ENCODE measurements around the gene PTPRN.
"Not testable (repeated sequence)": the region's sequence is repeated elsewhere in the genome, so short reads cannot be mapped to it uniquely, and the experiment has no call there.

PTPRN gene

DNA sequence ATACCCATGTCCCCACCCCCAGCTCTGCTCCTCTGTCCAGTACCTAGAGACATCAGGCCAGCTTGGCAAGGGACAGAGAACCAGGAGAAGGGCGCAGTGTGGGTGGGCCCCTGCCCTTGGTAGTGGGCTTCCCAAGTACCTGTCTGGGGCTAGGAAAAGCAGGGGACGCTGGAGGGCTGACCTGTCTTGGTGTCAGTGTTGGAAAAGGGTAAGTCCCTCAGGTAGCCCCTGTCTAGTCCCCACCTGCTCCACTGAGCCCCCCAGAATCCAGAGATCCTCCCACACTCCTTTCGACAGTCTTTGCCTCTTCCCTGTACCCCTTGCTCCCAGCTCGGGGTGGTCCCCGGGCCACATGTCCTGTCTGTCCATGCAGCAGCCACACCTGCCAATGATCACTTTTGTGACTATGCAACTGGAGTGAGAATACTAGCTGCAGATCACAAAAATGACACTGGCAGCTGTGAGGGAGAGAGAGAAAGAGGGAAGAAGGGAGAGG lies 15.4 kb downstream of the PTPRN start:
- peak overlapping the region; percentile 84 for H3K4me3 ChIP-seq (ENCODE audit: low read depth, low read length)
- H3K36me3 ChIP-seq (ENCODE audit: control insufficient read depth, insufficient read depth, low read length) = no peaks in the 10 kb centered on the region
- H3K9me3 ChIP-seq (ENCODE audit: control insufficient read depth, insufficient read depth, low read depth, low read length) = no peaks in the 10 kb centered on the region
- peaks cover 20% of the 10 kb centered on the region for H3K27me3 ChIP-seq (ENCODE audit: control insufficient read depth, insufficient read depth, low read length)
- no peak overlapping the region for H3K27ac ChIP-seq (ENCODE audit: low read depth, low read length)
- no peak overlapping the region for H3K9ac ChIP-seq (ENCODE audit: low read length)
- peaks cover 5% of the 10 kb centered on the region for H3K4me1 ChIP-seq (ENCODE audit: control insufficient read depth, insufficient read depth, low read length)

DNA sequence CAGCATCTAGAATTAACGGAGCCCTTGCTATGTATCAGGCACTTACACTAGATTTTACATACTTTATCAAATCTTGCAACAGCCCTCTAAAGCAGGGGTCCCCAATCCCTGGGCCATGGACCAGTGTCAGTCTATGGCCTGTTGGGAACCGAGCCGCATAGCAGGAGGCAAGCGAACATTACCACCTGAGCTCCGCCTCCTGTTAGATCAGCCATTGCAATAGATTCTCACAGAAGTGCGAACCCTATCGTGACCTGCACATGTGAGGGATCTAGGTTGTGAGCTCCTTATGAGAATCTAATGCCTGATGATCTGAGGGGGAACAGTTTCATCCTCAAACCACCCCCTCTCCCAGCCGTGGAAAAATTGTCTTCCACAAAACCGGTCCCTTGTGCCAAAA lies 16.6 kb downstream of the PTPRN start:
- no peak overlapping the region for H3K27ac ChIP-seq (ENCODE audit: low read depth, low read length)
- no peak overlapping the region for H3K4me3 ChIP-seq (ENCODE audit: low read depth, low read length)
- H3K27me3 ChIP-seq (ENCODE audit: control insufficient read depth, insufficient read depth, low read length) = peaks cover 20% of the 10 kb centered on the region
- no peak overlapping the region for H3K9ac ChIP-seq (ENCODE audit: low read length)
- H3K9me3 ChIP-seq (ENCODE audit: control insufficient read depth, insufficient read depth, low read depth, low read length) = no peaks in the 10 kb centered on the region
- H3K4me1 ChIP-seq (ENCODE audit: control insufficient read depth, insufficient read depth, low read length) = peaks cover 5% of the 10 kb centered on the region; the same call in 1 of the 2 replicates
- no peaks in the 10 kb centered on the region for H3K36me3 ChIP-seq (ENCODE audit: control insufficient read depth, insufficient read depth, low read length)

DNA sequence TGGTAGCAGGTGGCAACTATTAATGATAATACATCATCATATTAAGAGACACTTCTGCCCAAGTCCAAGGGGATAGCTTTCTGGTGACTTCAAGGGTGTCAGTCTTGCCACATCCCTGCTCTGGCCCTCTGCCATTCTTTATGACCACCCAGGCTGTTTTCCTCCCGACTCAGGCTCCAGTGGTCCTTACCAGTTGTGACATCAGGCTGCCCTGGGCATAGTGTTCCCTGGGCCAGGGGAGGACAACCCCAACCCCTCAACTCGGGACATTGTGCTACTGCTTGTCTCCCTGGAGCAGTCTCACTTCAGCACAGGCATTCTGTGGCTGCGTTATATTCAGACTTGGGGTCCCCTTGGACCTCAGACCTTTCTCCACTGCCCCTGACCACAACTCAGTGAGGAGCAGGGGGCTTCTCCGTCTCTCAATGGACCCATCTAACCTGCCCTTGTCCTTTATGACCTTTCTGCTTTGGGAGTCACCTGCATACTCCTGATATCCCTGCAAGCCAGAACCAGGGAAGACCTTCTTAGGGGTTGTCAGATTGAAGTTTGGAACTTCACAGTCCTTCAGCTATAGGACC lies 17.2 kb downstream of the PTPRN start:
- H3K9ac ChIP-seq (ENCODE audit: low read length) = no peak overlapping the region
- peaks cover 20% of the 10 kb centered on the region for H3K27me3 ChIP-seq (ENCODE audit: control insufficient read depth, insufficient read depth, low read length)
- no peaks in the 10 kb centered on the region for H3K36me3 ChIP-seq (ENCODE audit: control insufficient read depth, insufficient read depth, low read length)
- H3K4me3 ChIP-seq (ENCODE audit: low read depth, low read length) = no peak overlapping the region
- H3K4me1 ChIP-seq (ENCODE audit: control insufficient read depth, insufficient read depth, low read length) = peaks cover 5% of the 10 kb centered on the region; the same call in 1 of the 2 replicates
- H3K27ac ChIP-seq (ENCODE audit: low read depth, low read length) = no peak overlapping the region
- H3K9me3 ChIP-seq (ENCODE audit: control insufficient read depth, insufficient read depth, low read depth, low read length) = no peaks in the 10 kb centered on the region

DNA sequence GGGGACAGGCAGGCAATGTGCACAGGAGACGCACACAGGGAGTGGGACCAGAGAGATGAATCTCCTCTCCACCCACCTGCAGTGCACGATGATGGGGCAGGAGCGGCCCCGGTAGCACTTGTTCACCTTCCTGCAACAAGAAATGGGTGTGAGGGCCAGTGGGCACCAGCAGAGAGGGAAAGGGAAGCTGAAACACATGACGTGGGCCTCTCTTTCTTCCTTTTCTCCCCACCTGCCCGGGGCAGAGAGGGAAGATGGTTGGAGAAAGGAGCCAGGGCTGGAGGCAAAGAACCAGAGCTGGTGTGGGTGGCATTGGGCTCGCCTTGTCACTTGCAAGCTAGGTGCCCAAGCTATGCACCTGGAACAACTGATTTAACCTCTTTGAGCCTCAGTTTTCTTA lies 17.8 kb downstream of the PTPRN start:
- H3K4me3 ChIP-seq (ENCODE audit: low read depth, low read length) = no peak overlapping the region
- no peak overlapping the region for H3K9ac ChIP-seq (ENCODE audit: low read length)
- H3K27me3 ChIP-seq (ENCODE audit: control insufficient read depth, insufficient read depth, low read length) = peaks cover 20% of the 10 kb centered on the region
- H3K36me3 ChIP-seq (ENCODE audit: control insufficient read depth, insufficient read depth, low read length) = no peaks in the 10 kb centered on the region
- no peaks in the 10 kb centered on the region for H3K9me3 ChIP-seq (ENCODE audit: control insufficient read depth, insufficient read depth, low read depth, low read length)
- H3K4me1 ChIP-seq (ENCODE audit: control insufficient read depth, insufficient read depth, low read length) = peaks cover 9% of the 10 kb centered on the region
- no peak overlapping the region for H3K27ac ChIP-seq (ENCODE audit: low read depth, low read length)

DNA sequence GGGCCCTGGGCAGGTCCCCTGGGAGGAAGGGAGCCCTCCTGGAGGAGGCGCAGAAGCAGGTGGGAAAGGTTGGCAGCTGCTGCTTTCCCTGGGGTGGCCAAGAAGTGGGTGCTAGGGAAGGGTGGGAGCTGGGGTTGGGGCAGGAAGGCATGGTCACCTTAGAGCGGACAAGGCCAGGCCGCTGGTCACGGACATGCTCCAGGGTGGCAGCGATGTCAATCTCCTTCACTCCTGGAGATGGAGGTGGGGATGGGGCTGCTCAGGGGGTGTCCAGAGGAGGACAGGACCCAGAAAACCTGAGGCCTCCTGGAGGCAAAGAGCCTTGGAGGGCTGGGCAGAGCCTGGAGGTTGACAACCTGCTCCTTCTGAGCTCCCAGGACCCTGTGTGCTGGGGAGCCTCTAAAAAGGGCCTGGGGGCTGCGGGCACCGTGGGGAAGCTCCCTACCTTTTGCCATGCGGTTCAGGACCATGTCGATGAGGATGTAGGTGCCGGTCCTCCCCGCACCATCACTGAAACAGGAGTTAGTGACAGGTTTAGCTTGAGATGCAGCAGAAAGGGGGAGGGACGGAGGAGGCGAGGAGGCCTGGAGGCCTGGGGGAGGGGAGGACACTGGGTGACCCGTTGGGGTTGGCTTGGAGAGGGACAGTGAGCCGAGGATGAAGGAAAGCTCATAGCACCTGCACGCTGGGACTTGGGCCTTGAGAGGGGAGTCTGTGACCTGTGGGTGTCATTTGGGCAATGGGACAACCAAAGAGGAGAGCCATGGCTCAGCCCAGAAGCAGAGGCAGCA lies 18.6 kb downstream of the PTPRN start:
- H3K27me3 ChIP-seq (ENCODE audit: control insufficient read depth, insufficient read depth, low read length) = peaks cover 13% of the 10 kb centered on the region
- H3K9ac ChIP-seq (ENCODE audit: low read length) = no peak overlapping the region
- H3K9me3 ChIP-seq (ENCODE audit: control insufficient read depth, insufficient read depth, low read depth, low read length) = no peaks in the 10 kb centered on the region
- peaks cover 14% of the 10 kb centered on the region for H3K4me1 ChIP-seq (ENCODE audit: control insufficient read depth, insufficient read depth, low read length)
- H3K27ac ChIP-seq (ENCODE audit: low read depth, low read length) = no peak overlapping the region
- no peak overlapping the region for H3K4me3 ChIP-seq (ENCODE audit: low read depth, low read length)
- no peaks in the 10 kb centered on the region for H3K36me3 ChIP-seq (ENCODE audit: control insufficient read depth, insufficient read depth, low read length)

DNA sequence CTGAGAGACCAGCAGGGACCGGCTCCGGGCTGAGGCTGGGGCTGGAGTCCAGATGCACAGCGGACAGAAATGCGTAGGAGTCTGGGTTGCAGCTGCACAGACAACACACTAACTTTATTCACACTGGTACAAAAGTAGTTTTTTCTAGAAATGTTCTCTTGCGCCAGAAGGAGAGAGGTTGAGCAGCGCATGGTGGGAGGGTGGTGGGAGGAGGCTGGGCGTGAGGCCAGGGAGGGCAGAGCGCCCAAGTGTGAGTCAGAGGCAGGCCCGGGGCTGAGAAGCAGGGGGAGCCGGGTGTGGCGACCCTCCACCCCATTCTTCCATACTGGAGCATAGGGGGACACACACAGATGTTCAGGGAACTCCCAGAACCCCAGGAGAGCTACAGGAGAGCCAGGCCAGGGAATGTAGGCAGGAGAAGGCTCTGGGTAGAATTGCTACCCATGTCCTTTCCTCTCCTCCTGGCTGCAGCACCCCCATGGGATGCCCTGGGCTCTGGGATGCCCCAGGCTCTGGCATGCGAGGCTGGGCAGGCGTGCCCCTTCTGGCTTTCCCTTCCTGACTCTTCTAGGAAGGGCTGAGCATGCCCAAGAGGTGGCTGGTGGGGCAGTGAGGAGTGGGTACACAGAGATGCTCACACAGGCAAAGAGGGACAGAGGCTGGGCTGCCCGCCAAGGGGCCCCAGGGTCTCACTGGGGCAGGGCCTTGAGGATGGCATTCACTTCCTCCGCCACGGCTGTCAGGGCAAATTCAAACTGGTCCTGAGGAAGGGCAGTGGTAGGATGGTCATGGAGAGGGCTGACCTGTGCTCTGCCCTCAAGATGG lies 19.5 kb downstream of the PTPRN start:
- peaks cover 16% of the 10 kb centered on the region for H3K4me1 ChIP-seq (ENCODE audit: control insufficient read depth, insufficient read depth, low read length)
- H3K27ac ChIP-seq (ENCODE audit: low read depth, low read length) = no peak overlapping the region

DNA sequence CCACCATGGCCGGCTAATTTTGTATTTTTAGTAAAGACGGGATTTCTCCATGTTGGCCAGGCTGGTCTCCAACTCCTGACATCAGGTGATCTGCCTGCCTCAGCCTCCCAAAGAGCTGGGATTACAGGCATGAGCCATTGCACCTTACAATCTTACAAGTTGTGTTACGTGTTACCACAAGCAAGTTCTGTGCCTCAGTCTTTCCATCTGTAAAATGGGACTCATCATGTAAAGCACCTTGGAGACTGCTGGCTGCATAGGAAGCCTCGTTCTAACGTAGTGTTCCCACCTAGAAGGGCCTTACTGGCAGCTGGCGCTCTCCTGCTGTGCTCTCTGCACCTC lies 20.0 kb downstream of the PTPRN start:
- H3K4me3 ChIP-seq (ENCODE audit: low read depth, low read length) = no peak overlapping the region
- H3K27ac ChIP-seq (ENCODE audit: low read depth, low read length) = no peak overlapping the region
- H3K9ac ChIP-seq (ENCODE audit: low read length) = no peak overlapping the region
- H3K9me3 ChIP-seq (ENCODE audit: control insufficient read depth, insufficient read depth, low read depth, low read length) = no peaks in the 10 kb centered on the region
- H3K36me3 ChIP-seq (ENCODE audit: control insufficient read depth, insufficient read depth, low read length) = peaks cover 8% of the 10 kb centered on the region
- H3K27me3 ChIP-seq (ENCODE audit: control insufficient read depth, insufficient read depth, low read length) = peaks cover 6% of the 10 kb centered on the region; the same call in 1 of the 2 replicates
- peaks cover 15% of the 10 kb centered on the region for H3K4me1 ChIP-seq (ENCODE audit: control insufficient read depth, insufficient read depth, low read length)

More for the DNA sequence above, 19.5 kb downstream of the PTPRN start:
- Histone ChIP-seq H3K36me3 (ENCODE audit: control insufficient read depth, insufficient read depth, low read length) (peaks cover 3% of the 10 kb centered on the region; the same call in 1 of the 2 replicates), H3K4me3 (ENCODE audit: low read depth, low read length) (no peak overlapping the region), H3K9ac (ENCODE audit: low read length) (no peak overlapping the region), H3K27me3 (ENCODE audit: control insufficient read depth, insufficient read depth, low read length) (peaks cover 7% of the 10 kb centered on the region; the same call in 1 of the 2 replicates), H3K9me3 (ENCODE audit: control insufficient read depth, insufficient read depth, low read depth, low read length) (no peaks in the 10 kb centered on the region)

DNA sequence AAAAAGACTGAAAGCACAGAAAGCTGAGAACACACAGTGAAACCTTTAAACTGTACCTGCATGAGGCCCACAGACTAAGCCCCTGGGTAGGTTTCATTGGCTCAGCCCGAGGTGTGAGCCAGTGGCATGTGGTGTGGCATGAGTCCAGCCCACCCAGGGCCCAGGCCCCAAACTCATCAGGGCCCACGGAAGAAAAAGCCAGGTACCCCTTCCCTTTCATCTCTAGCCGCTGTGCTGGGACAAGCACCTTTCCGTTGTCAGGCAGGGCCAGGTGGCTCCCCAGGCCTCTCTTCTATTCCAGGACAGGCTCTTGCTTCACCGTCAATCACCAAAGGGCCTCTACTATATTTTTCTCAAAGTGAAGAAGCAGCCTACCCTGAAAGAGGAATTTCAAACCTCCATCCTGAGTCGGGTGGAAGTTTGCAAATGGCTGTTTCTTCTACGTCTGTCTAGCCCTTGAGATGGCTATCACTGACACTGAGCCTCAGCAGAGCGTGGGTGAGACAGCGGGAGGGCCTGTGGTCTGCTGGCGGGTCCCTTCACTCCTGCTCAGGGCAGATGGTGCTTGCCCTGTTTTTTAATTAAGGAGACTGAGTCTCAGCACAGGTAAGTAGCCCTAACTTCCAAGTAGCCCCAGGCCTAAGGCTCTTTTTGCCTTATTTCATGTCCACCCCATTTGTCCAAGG lies 21.5 kb downstream of the PTPRN start:
- no peaks in the 10 kb centered on the region for H3K9me3 ChIP-seq (ENCODE audit: control insufficient read depth, insufficient read depth, low read depth, low read length)
- peaks cover 11% of the 10 kb centered on the region for H3K4me1 ChIP-seq (ENCODE audit: control insufficient read depth, insufficient read depth, low read length)
- no peak overlapping the region for H3K4me3 ChIP-seq (ENCODE audit: low read depth, low read length)
- H3K9ac ChIP-seq (ENCODE audit: low read length) = no peak overlapping the region
- H3K27ac ChIP-seq (ENCODE audit: low read depth, low read length) = no peak overlapping the region
- H3K36me3 ChIP-seq (ENCODE audit: control insufficient read depth, insufficient read depth, low read length) = peaks cover 15% of the 10 kb centered on the region
- H3K27me3 ChIP-seq (ENCODE audit: control insufficient read depth, insufficient read depth, low read length) = no peaks in the 10 kb centered on the region

DNA sequence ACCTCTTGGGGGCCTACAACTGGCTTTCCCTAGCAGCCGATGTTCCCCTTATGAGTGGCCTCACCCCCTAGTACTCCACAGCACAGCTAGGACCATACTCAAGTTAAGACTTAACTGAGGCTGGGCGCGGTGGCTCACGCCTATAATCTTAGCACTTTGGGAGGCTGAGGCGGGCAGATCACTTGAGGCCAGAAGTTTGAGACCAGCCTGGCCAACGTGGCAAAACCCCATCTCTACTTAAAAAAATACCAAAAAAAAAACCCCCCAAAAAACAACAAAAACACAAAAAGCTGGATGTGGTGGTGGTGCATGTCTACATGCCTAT lies 22.1 kb downstream of the PTPRN start:
- peaks cover 11% of the 10 kb centered on the region for H3K4me1 ChIP-seq (ENCODE audit: control insufficient read depth, insufficient read depth, low read length)

DNA sequence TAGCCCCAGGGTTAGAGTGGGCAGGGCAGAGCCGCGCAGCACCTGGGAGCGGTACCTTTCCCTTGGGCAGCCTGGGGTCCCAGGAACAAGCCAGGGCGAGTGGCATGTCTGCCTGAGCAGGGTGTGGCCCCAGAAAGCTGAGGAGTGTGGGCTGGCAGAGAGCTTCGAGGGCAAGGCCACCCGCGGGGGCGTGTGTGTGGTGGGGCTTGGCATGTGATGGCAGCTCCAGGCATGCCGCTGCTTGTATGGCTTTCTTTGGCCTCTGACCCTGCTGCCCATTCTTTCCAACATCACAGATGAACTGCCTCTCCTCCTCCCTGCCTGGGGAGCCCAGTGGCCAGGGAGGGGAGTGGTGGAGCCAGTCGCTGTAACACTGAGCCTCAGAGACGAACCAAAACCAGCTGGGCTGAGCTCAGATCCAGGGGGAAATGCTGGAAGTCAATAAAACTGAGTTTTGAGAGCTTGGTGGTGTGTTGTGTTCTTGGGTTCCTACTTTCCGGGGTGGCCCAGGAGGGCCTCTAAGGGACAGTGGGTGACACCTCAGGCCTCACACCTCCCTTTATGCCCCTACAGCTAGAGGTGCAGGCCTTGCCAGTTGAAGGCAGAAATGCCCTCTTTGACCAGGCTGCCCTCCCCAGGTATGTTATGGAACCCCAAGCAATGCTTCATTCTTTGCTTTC lies 22.6 kb downstream of the PTPRN start:
- no peaks in the 10 kb centered on the region for H3K27me3 ChIP-seq (ENCODE audit: control insufficient read depth, insufficient read depth, low read length)
- H3K9me3 ChIP-seq (ENCODE audit: control insufficient read depth, insufficient read depth, low read depth, low read length) = no peaks in the 10 kb centered on the region
- H3K9ac ChIP-seq (ENCODE audit: low read length) = no peak overlapping the region
- 0 out of 2 replicates have a peak overlapping the region, but pooled peaks have one; percentile 21 for H3K4me3 ChIP-seq (ENCODE audit: low read depth, low read length)
- H3K36me3 ChIP-seq (ENCODE audit: control insufficient read depth, insufficient read depth, low read length) = peaks cover 22% of the 10 kb centered on the region
- H3K4me1 ChIP-seq (ENCODE audit: control insufficient read depth, insufficient read depth, low read length) = peaks cover 11% of the 10 kb centered on the region
- H3K27ac ChIP-seq (ENCODE audit: low read depth, low read length) = no peak overlapping the region

More for the DNA sequence above, 22.1 kb downstream of the PTPRN start:
- H3K9ac ChIP-seq (ENCODE audit: low read length); H3K4me3 ChIP-seq (ENCODE audit: low read depth, low read length); H3K27me3 ChIP-seq (ENCODE audit: control insufficient read depth, insufficient read depth, low read length); H3K27ac ChIP-seq (ENCODE audit: low read depth, low read length); H3K9me3 ChIP-seq (ENCODE audit: control insufficient read depth, insufficient read depth, low read depth, low read length): not testable (repeated sequence)
- H3K36me3 ChIP-seq (ENCODE audit: control insufficient read depth, insufficient read depth, low read length) = peaks cover 18% of the 10 kb centered on the region

Data from HUES6 (cell line).